HEK293 (cell line): ENCODE results near the gene SCAMP2.

Experiments
- CTCF ChIA-PET: fragments of 350-600 bp; formaldehyde crosslinking; extraction: SDS; loops from one replicate; lab custom pipeline; 2021; ENCODE audit warnings: antibody characterized with exemption; lab: Yijun Ruan, JAX
- POLR2A ChIA-PET: fragments of 300-600 bp; formaldehyde crosslinking; extraction: SDS; loops from one replicate; lab custom pipeline; 2020; ENCODE audit warnings: antibody characterized with exemption, inconsistent platforms; lab: Yijun Ruan, JAX
- H3K27ac ChIP-seq: fragments of 200-500 bp; sonication (Bioruptor generic); 2 replicates; pipeline ENCODE4 v1.5.1; 2014; ENCODE audit warnings: low read depth, low read length, control low read depth, inconsistent platforms; ENCODE audit errors: extremely low read depth
- H3K36me3 ChIP-seq, 2 experiments: fragments of 200-500 bp in 1 of 2; sonication (Bioruptor generic) in 1 of 2; 1 replicate in 1 of 2; 2 replicates in 1 of 2; pipeline ENCODE4 v1.5.1; 2014 to 2017; ENCODE audit warnings: inconsistent platforms in 2 of 2, low read length in 2 of 2; ENCODE audit not compliant: control insufficient read depth in 2 of 2, insufficient read depth in 1 of 2
- H3K4me1 ChIP-seq: fragments of 200-500 bp; sonication (Bioruptor generic); 2 replicates; pipeline ENCODE4 v1.5.1; 2014; ENCODE audit warnings: mild to moderate bottlenecking, low read length, inconsistent platforms; ENCODE audit not compliant: control insufficient read depth, insufficient read depth
- H3K4me3 ChIP-seq: 2 replicates; pipeline ENCODE4 v1.5.1; 2011; ENCODE audit warnings: low read depth, mild to moderate bottlenecking, control low read depth, low read length, moderate library complexity
- H3K9me3 ChIP-seq: fragments of 200-500 bp; sonication (Bioruptor generic); 2 replicates; pipeline ENCODE4 v1.5.1; 2014; ENCODE audit warnings: low read depth, low read length, inconsistent platforms; ENCODE audit not compliant: control insufficient read depth, insufficient read depth
- EGR2 ChIP-seq: fragments of 450-650 bp; formaldehyde crosslinking; IDR thresholded peaks from 2 replicates; pipeline ENCODE4 v1.5.1; 2016; ENCODE audit warnings: low read depth, missing biosample characterization, missing genetic modification characterization
- GLIS1 ChIP-seq: fragments of 450-650 bp; formaldehyde crosslinking; IDR thresholded peaks from 2 replicates; pipeline ENCODE4 v1.5.1; 2016; ENCODE audit warnings: missing biosample characterization, missing genetic modification characterization
- GLIS2 ChIP-seq: fragments of 450-650 bp; formaldehyde crosslinking; IDR thresholded peaks from 2 replicates; pipeline ENCODE4 v1.5.1; 2016; ENCODE audit warnings: missing biosample characterization, missing genetic modification characterization
- KLF17 ChIP-seq: fragments of 450-650 bp; formaldehyde crosslinking; IDR thresholded peaks from 2 replicates; pipeline ENCODE4 v1.5.1; 2016; ENCODE audit warnings: missing biosample characterization, missing genetic modification characterization
- KLF9 ChIP-seq: fragments of 450-650 bp; formaldehyde crosslinking; IDR thresholded peaks from 2 replicates; pipeline ENCODE4 v1.5.1; 2016; ENCODE audit warnings: missing biosample characterization, missing genetic modification characterization, low read depth
- PRDM1 ChIP-seq: fragments of 450-650 bp; formaldehyde crosslinking; IDR thresholded peaks from 2 replicates; pipeline ENCODE4; 2016; ENCODE audit warnings: missing biosample characterization, missing genetic modification characterization
- ZBTB10 ChIP-seq: fragments of 450-650 bp; formaldehyde crosslinking; IDR thresholded peaks from 2 replicates; pipeline ENCODE4 v1.5.1; 2016; ENCODE audit warnings: missing biosample characterization, missing genetic modification characterization
- ZBTB17 ChIP-seq: fragments of 450-650 bp; formaldehyde crosslinking; IDR thresholded peaks from 2 replicates; pipeline ENCODE4 v1.5.1; 2016; ENCODE audit warnings: missing biosample characterization, missing genetic modification characterization
- ZBTB48 ChIP-seq: fragments of 450-650 bp; formaldehyde crosslinking; IDR thresholded peaks from 2 replicates; pipeline ENCODE4 v1.5.1; 2016; ENCODE audit warnings: missing biosample characterization, missing genetic modification characterization
- ZFP3 ChIP-seq: fragments of 450-650 bp; formaldehyde crosslinking; IDR thresholded peaks from 2 replicates; pipeline ENCODE4 v1.5.1; 2016; ENCODE audit warnings: low read depth, missing biosample characterization, missing genetic modification characterization
- ZFP37 ChIP-seq: fragments of 450-650 bp; formaldehyde crosslinking; IDR thresholded peaks from 2 replicates; pipeline ENCODE4 v1.5.1; 2016; ENCODE audit warnings: missing biosample characterization, missing genetic modification characterization
- ZIC2 ChIP-seq: fragments of 450-650 bp; formaldehyde crosslinking; IDR thresholded peaks from 2 replicates; pipeline ENCODE4 v1.5.1; 2016; ENCODE audit warnings: missing biosample characterization, missing genetic modification characterization
- ZNF214 ChIP-seq: fragments of 450-650 bp; formaldehyde crosslinking; IDR thresholded peaks from 2 replicates; pipeline ENCODE4 v1.5.1; 2017; ENCODE audit warnings: missing biosample characterization, mild to moderate bottlenecking, missing genetic modification characterization, borderline replicate concordance
- ZNF23 ChIP-seq: fragments of 450-650 bp; formaldehyde crosslinking; IDR thresholded peaks from 2 replicates; pipeline ENCODE4 v1.5.1; 2016; ENCODE audit warnings: missing biosample characterization, missing genetic modification characterization, borderline replicate concordance
- ZNF26 ChIP-seq: fragments of 450-650 bp; formaldehyde crosslinking; IDR thresholded peaks from 2 replicates; pipeline ENCODE4 v1.5.1; 2016; ENCODE audit warnings: missing biosample characterization, missing genetic modification characterization
- ZNF311 ChIP-seq: fragments of 450-650 bp; formaldehyde crosslinking; IDR thresholded peaks from 2 replicates; pipeline ENCODE4 v1.5.1; 2017; ENCODE audit warnings: missing biosample characterization, missing genetic modification characterization, borderline replicate concordance
- ZNF324 ChIP-seq: fragments of 450-650 bp; formaldehyde crosslinking; IDR thresholded peaks from 2 replicates; pipeline ENCODE4 v1.5.1; 2016; ENCODE audit warnings: missing biosample characterization, missing genetic modification characterization
- ZNF670 ChIP-seq: fragments of 450-650 bp; formaldehyde crosslinking; IDR thresholded peaks from 2 replicates; pipeline ENCODE4 v1.5.1; 2016; ENCODE audit warnings: missing biosample characterization, missing genetic modification characterization, low read depth
- ZNF701 ChIP-seq: fragments of 450-650 bp; formaldehyde crosslinking; IDR thresholded peaks from 2 replicates; pipeline ENCODE4 v1.5.1; 2016; ENCODE audit warnings: missing biosample characterization, missing genetic modification characterization
- ZNF704 ChIP-seq: fragments of 450-650 bp; formaldehyde crosslinking; IDR thresholded peaks from 2 replicates; pipeline ENCODE4 v1.5.1; 2016; ENCODE audit warnings: missing biosample characterization, missing genetic modification characterization
- ZNF830 ChIP-seq: fragments of 450-650 bp; IDR thresholded peaks from 2 replicates; pipeline ENCODE4 v1.5.0; 2018; ENCODE audit warnings: missing biosample characterization, missing genetic modification characterization, low read depth, mild to moderate bottlenecking, moderate library complexity
- ZNF837 ChIP-seq: fragments of 450-650 bp; formaldehyde crosslinking; IDR thresholded peaks from 2 replicates; pipeline ENCODE4 v1.5.1; 2016; ENCODE audit warnings: missing biosample characterization, missing genetic modification characterization

SCAMP2 gene

GRCh38 chr15:74907163-74907870 lies 34.2 kb upstream of the SCAMP2 start:
- Histone ChIP-seq H3K4me1 (peaks cover 3% of the 10 kb centered on the region; the same call in 1 of the 2 replicates), H3K27ac (peak overlapping the region; percentile 89; the same call in 1 of the 2 replicates), H3K36me3 (peaks cover 30 to 46% of the 10 kb centered on the region in 2 experiments), H3K4me3 (peak overlapping the region; percentile 82), H3K9me3 (no peaks in the 10 kb centered on the region)
- TF ChIP-seq ZNF704 (no peak), ZNF837 (tag by site-specific recombination) (no peak), ZBTB48 (tag by site-specific recombination) (0 out of 2 replicates have a peak, but pooled peaks have one; percentile 40), ZIC2 (tag by site-specific recombination) (peak; percentile 23; the same call in 1 of the 2 replicates), ZFP3 (tag by site-specific recombination) (no peak), PRDM1 (peak; percentile 54; the same call in 1 of the 2 replicates), EGR2 (tag by site-specific recombination) (no peak), ZNF23 (tag by site-specific recombination) (no peak), KLF17 (tag by site-specific recombination) (no peak), ZNF670 (no peak), ZNF214 (tag by site-specific recombination) (no peak), ZNF26 (tag by site-specific recombination) (no peak), ZBTB17 (tag by site-specific recombination) (0 out of 2 replicates have a peak, but pooled peaks have one; percentile 8), ZFP37 (peak; percentile 47; the same call in 1 of the 2 replicates), GLIS2 (tag by site-specific recombination) (peak; percentile 52), ZNF324 (tag by site-specific recombination) (peak; percentile 17; the same call in 1 of the 2 replicates), GLIS1 (tag by site-specific recombination) (peak; percentile 78), KLF9 (tag by site-specific recombination) (0 out of 2 replicates have a peak, but pooled peaks have one; percentile 5), ZNF311 (no peak), ZBTB10 (tag by site-specific recombination) (0 out of 2 replicates have a peak, but pooled peaks have one; percentile 0), ZNF701 (tag by site-specific recombination) (no peak), ZNF830 (tag by site-specific recombination) (no peak)
- POLR2A ChIA-PET = interaction anchor here (0.6 to 2.5 kb wide), 21 partner anchors 10 to 740 kb away, joined by 3 to 36 read pairs (median 5); partner anchors contain the start of genes COX5A, MPI, RPP25 and SCAMP2
- CTCF ChIA-PET = interaction anchor here (0.6 to 8.7 kb wide), 4 partner anchors 10 to 136 kb away, joined by 4 to 79 read pairs (median 9); no protein-coding TSS in a partner anchor
